H1 (cell line): ENCODE data around the gene AAGAB. TPM values are rescaled to one million over a fixed set of nuclear protein-coding genes. Genes with fewer than 3 reads are reported as not detected.

Source experiments
- ATF2 ChIP-seq: IDR thresholded peaks from 2 replicates; pipeline ENCODE4 v1.6.1; 2012; ENCODE audit warnings: low read length, inconsistent platforms
- ATF3 ChIP-seq: IDR thresholded peaks from 2 replicates; pipeline ENCODE4 v1.6.1; 2011; ENCODE audit warnings: low read depth, mild to moderate bottlenecking, low read length; ENCODE audit not compliant: insufficient read depth
- CBX5 ChIP-seq: fragments of 300-800, 300-1000 bp; sonication (generic); IDR thresholded peaks from 2 replicates; pipeline ENCODE4 v1.7.1; 2016; ENCODE audit warnings: antibody characterized with exemption, low read length, low read depth
- CEBPB ChIP-seq: IDR thresholded peaks from 2 replicates; pipeline ENCODE4 v1.6.1; 2012; ENCODE audit warnings: low read depth, low read length
- CHD2 ChIP-seq: IDR thresholded peaks from 2 replicates; pipeline ENCODE4 v1.6.1; 2012; ENCODE audit warnings: low read length, improper control_type of control experiment
- CHD7 ChIP-seq: fragments of 300-600 bp; sonication (generic); IDR thresholded peaks from 2 replicates; pipeline ENCODE4 v1.7.1; 2012; ENCODE audit warnings: low read length, moderate library complexity, mild to moderate bottlenecking, inconsistent platforms; ENCODE audit not compliant: insufficient replicate concordance
- SUZ12 ChIP-seq: fragments of 200-600 bp; sonication (generic); IDR thresholded peaks from 2 replicates; pipeline ENCODE4 v1.6.1; 2012; ENCODE audit warnings: mild to moderate bottlenecking, inconsistent platforms, low read length, moderate library complexity, mixed read lengths
- TEAD4 ChIP-seq: IDR thresholded peaks from 2 replicates; pipeline ENCODE4 v1.6.1; 2012; ENCODE audit warnings: low read depth, low read length, inconsistent platforms, mixed read lengths
- polyA plus RNA-seq, 7 experiments: library from polyadenylated mRNA; depleted of rRNA in 3 of 7; stranded (reverse) in 5 of 7; unstranded in 2 of 7; fragments of >200 nt in 5 of 7; fragments of 200-250 nt in 2 of 7; gene quantifications; 1 replicate in 5 of 7; 2 replicates in 1 of 7; 4 replicates in 1 of 7; pipeline versions ENCODE4 v1.2.1 to v1.2.3, GENCODE V29; 2011 to 2013; ENCODE audit warnings: missing spikeins in 2 of 7, mixed read lengths in 2 of 7
- total RNA-seq: library from RNA; stranded (reverse); fragmentation: NEBNext Ultra II Directional; extraction: Animal tissue kit (Norgen Biotek cat#: 25700); gene quantifications from 2 replicates; pipeline ENCODE4 v1.2.1, GENCODE V29; 2021

Gene AAGAB
- total and polyA plus RNA-seq, 2 of the 8 experiments (the other 6 are each of a cell fraction or from before 2014, with no cell fraction given) = 20.1 to 45.9 TPM

GRCh38 chr15:67248011-67248505 is 6.4 kb downstream of the AAGAB start (continued):
- TF ChIP-seq CHD7 = no peak
- no peak for TF ChIP-seq TEAD4
- no peak for TF ChIP-seq SUZ12
- TF ChIP-seq CEBPB = no peak
- no peak for TF ChIP-seq CBX5
- TF ChIP-seq ATF2 = no peak
- TF ChIP-seq CHD2 = no peak
- no peak for TF ChIP-seq ATF3
